ENCODE results near the gene PSMC4. TPM values are rescaled to one million over a fixed set of nuclear protein-coding genes. Genes with fewer than 3 reads are reported as not detected.
"Not testable (repeated sequence)": the region's sequence is repeated elsewhere in the genome, so short reads cannot be mapped to it uniquely, and the experiment has no call there.

Gene PSMC4
- total RNA-seq, 1 donor from 2014 or later = 134 TPM

- intact Hi-C loops (cut with micrococcal nuclease) = loop anchor here (5.0 kb wide), 1 partner anchor 114 kb away; the partner anchor contains the start of gene ZNF780B
These were observed 27.4 kb upstream of the PSMC4 start for GRCh38 chr19:39943586-39943985.

GRCh38 chr19:39946532-39946931 lies 24.4 kb upstream of the PSMC4 start:
- intact Hi-C loops (cut with micrococcal nuclease) = no loop called here

DNA sequence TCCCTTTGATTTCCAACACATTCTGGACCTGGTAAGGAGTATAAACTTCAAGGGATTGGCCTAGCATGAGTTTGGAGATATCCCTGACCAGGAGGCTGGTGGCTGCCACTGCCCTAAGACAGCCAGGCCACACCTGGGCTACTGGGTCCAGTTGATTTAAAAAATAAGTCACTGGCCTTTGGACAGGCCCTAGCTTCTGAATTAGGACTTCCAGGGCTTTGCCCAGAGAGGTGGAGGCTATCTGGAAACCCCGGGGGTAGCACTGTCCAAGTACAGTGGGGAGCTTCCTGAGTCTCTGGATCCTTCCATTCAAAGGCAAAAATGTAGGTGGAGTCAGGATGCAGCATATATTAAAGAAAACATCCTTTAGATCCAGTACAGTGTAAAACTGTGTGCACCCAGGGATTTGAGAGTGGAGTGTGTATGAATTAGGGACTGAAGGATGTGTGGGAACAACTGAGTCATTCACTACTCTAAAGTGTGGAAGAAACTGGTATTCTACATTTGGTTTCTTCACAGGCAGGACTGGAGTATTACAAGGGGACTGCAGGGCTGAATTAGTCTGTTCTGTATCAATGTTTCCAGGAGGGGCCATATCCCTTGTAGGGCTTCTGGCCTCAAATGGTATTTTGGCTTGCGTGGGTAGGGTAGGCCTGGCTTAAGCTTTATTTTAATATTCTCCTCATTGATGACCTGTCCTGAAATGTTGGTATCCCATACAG lies 21.8 kb upstream of the PSMC4 start:
- intact Hi-C loops (cut with micrococcal nuclease) = no loop called here

DNA sequence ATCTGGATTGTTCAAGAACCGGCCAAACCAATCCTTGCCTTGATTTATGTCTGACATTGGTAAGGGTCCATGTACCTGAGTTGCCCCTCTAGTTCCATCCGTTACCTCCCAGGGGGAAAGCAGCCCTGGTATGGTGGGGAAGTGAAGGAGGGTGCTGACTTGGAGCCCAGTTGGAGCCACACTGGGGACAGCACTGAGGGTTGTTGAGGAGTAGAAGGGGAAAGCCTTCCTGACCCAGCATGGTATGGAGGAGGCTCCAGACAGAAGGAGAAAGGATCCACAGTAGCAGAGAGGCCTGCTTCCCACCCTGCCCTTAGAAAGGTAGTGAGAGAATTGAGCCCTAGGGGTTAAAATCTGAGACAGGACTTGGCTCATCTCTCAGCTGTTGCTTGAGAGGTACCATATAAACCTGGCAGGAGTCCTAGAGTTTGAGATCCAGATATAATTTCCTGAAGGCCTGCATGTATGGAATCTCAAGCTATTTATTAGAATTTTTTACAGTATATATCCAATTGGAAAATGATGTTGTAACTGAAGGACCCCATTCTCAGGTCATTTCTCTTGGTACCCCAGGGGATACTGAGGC lies 19.8 kb upstream of the PSMC4 start:
- intact Hi-C loops (cut with micrococcal nuclease) = no loop called here

DNA sequence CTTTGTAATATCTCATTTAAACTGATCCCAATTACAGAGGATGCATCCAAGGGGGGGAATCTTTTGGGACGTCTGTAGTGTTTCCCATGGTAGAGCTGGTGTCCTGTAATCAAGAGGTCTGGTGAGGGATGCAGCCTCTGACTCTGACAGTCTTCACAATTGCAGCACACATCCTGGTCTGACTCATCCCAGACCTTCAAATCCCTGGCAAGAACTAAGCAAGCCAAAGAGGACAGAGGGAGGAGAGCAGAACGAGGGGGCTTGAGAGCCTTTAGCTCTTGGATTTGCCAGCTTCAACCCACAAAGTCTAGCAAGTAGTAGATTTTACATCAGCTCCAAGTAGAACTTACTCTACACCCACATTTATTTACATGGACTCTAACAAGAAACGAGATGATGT lies 19.3 kb upstream of the PSMC4 start:
- intact Hi-C loops (cut with micrococcal nuclease) = no loop called here

DNA sequence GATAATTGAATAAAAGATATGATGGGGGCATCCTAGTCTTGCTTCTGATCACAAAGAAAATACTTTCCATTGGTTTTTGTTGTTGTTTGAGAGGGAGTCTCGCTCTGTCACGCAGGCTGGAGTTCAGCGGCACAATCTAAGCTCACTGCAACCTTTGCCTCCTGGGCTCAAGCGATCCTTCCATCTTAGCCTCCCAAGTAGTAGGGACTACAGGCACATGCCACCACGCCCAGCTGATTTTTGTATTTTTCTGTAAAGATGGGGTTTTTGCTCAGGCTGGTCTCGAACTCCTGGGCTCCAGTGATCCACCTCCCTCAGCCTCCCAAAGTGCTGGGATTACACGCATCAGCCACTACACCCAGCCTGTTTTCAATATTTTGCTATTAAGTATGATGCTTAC lies 17.1 kb upstream of the PSMC4 start:
- intact Hi-C loops (cut with micrococcal nuclease) = loop anchor here (1.0 kb wide), 2 partner anchors 10 to 15 kb away; no protein-coding TSS in a partner anchor

DNA sequence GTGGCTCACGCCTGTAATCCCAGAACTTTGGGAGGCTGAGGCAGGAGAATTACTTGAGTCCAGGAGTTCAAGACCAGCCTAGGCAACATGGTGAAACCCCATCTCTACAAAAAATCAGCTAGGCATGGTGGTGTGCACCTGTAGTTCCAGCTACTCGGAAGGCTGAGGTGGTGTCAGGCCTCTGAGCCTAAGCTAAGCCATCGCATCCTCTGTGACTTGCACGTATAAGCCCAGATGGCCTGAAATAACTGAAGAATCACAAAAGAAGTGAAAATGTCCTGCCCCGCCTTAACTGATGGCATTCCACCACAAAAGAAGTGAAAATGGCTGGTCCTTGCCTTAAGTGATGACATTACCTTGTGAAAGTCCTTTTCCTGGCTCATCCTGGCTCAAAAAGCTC lies 13.1 kb upstream of the PSMC4 start:
- intact Hi-C loops (cut with micrococcal nuclease) = not testable (repeated sequence)

- intact Hi-C loops (cut with micrococcal nuclease) = not testable (repeated sequence)
These were observed 12.0 kb upstream of the PSMC4 start for GRCh38 chr19:39958942-39959341.

- intact Hi-C loops (cut with micrococcal nuclease) = not testable (repeated sequence)
These were observed 11.6 kb upstream of the PSMC4 start for GRCh38 chr19:39959407-39959806.

GRCh38 chr19:39963898-39964297 lies 7.1 kb upstream of the PSMC4 start:
- intact Hi-C loops (cut with micrococcal nuclease) = no loop called here

GRCh38 chr19:39966617-39967016 lies 4.3 kb upstream of the PSMC4 start:
- intact Hi-C loops (cut with micrococcal nuclease) = no loop called here

DNA sequence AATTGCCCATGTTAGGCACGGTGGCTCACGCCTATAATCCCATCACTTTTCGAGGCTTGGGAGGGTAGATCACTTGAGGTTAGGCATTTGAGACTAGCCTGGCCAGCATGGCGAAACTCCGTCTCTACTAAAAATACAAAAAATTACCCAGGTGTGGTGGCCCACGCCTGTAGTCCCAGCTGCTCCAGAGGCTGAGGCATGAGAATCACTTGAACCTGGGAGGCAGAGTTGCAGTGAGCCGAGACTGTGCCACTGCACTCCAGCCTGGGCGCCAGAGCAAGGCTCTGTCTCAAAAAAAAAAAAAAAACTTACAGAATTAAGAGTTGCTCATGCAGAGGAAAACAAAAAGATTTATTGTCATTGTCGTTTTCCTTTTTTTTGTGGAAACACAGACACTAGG lies 3.4 kb upstream of the PSMC4 start:
- intact Hi-C loops (cut with micrococcal nuclease) = no loop called here

DNA sequence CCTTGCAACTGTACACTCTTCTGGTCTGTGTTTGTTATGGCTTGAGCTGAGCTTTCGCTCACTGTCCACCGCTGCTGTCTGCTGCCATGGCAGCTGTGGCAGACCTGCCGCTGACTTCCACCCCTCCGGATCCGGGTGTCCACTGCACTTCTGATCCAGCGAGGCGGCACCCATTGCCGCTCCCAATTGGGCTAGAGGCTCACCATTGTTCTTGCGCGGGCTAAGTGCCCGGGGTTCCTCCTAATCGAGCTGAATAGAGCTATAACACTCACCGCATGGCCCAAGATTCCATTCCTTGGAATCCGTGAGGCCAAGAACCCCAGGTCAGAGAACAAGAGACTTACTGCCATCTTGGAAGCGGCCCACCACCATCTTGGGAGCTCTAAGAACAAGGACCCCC lies 2.2 kb upstream of the PSMC4 start:
- intact Hi-C loops (cut with micrococcal nuclease) = loop anchor here (1.0 kb wide), 1 partner anchor 15 kb away; no protein-coding TSS in a partner anchor

- intact Hi-C loops (cut with micrococcal nuclease) = loop anchor here (1.0 kb wide), 1 partner anchor 16 kb away; no protein-coding TSS in a partner anchor
These were observed 1.7 kb upstream of the PSMC4 start for GRCh38 chr19:39969266-39969665.

DNA sequence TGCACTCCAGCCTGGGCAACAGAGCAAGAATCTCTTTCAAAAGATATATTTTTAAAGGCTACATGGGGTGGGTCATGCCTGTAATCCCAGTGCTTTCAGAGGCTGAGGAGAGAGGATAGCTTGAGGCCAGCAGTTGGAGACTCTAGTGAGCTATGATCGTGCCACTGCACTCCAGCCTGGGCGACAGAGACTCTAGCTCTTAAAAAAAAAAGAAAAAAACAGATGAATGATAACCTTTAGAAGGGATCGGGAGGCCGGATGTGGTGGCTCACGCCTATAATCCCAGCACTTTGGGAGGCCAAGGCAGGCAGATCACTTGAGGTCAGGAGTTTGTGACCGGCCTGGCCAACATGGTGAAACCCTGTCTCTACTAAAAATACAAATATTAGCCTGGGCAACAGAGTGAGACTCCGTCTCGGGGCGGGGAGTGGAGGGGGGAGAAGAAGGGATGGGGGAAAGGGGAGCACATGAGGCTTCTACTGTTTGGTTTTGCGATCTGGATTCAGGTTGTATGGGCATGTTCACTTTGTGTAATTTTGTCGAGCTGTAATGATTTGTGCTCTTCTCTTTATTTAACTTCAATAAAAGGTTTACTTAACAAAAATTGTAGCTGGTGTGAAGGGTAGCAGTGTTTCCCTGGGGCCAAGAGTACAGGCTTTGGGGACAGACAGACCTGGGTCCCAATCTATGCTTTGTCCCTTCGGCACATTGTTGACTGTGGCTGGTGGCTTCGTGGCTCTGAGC lies 1.1 kb upstream of the PSMC4 start:
- intact Hi-C loops (cut with micrococcal nuclease) = loop anchor here (1.0 to 5.0 kb wide), 4 partner anchors 17 to 145 kb away; partner anchors contain the start of gene FBL

- intact Hi-C loops (cut with micrococcal nuclease) = loop anchor here (2.0 to 5.0 kb wide), 3 partner anchors 78 to 146 kb away; partner anchors contain the start of gene FBL
These were observed 615 bp upstream of the PSMC4 start for GRCh38 chr19:39970425-39970674.

DNA sequence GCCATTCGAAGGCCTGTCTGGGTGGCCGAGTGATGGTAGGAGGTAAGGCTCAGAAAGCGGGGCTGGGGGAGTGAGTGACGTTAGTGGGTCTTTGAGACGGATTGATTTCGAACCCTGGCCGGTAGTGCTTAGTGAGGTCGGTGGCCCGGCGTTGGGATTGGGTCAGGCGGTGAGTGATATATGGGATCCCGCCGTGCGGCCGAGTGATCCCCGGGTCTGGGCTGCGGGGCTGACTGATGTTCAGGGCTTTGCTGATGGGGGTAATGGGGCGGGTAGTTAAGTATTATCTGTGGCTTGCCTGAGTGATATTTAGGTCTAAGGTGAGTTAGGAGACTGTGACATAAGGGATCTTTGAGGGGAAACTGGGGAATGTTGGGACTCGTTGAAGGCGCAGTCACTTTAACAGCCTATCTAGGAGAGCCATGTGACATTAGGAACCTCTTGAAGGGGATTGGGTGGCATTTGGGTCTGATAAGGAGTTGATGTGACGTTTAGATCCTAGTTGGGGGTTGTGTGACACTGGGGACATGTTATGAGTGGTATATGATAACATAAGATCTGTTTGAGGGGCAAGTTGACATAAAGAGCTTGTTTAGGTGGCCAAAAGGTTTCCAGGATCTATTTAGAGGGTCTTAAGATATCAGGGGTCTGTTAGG lies 543 bp downstream of the PSMC4 start:
- intact Hi-C loops (cut with micrococcal nuclease) = loop anchor here (1.0 to 5.0 kb wide), 6 partner anchors 25 to 147 kb away; partner anchors contain the start of genes FBL and ZNF780A

GRCh38 chr19:39974377-39975155 lies 3.6 kb downstream of the PSMC4 start:
- intact Hi-C loops (cut with micrococcal nuclease) = loop anchor here (5.0 kb wide), 1 partner anchor 82 kb away; no protein-coding TSS in a partner anchor

- intact Hi-C loops (cut with micrococcal nuclease) = no loop called here
These were observed 11.9 kb downstream of the PSMC4 start for GRCh38 chr19:39982883-39983282.

- intact Hi-C loops (cut with micrococcal nuclease) = no loop called here
These were observed 12.8 kb downstream of the PSMC4 start for GRCh38 chr19:39983695-39984300.

All from T-helper 2 cell treated with Interferon-gamma antibody and Interleukin-4, amounts not matched to agents 100 ng/mL and 5 ng/mL, for 36 hours (primary cell).